Measurements from ENCODE around the gene USP34. TPM values are rescaled to one million over a fixed set of nuclear protein-coding genes. Genes with fewer than 3 reads are reported as not detected.

Gene USP34
- total RNA-seq, 1 donor from 2014 or later, result 108 TPM

- TF ChIP-seq CTCF (IDR thresholded peaks at IDR 0.05), result no peak
- H3K36me3 ChIP-seq, result peaks cover 70% of the 10 kb centered on the region
- H3K4me3 ChIP-seq, result no peak overlapping the region
- ATAC-seq (no peak), DNase-seq (no peak)
- intact Hi-C loops (cut with DNase I), result no loop called here
- H3K27me3 ChIP-seq (ENCODE audit: low read depth), result no peaks in the 10 kb centered on the region
- no peaks in the 10 kb centered on the region for H3K4me1 ChIP-seq
- H3K27ac ChIP-seq, result no peak overlapping the region
- H3K9me3 ChIP-seq, result no peaks in the 10 kb centered on the region
Observed at GRCh38 chr2:61371027-61371426, 99.9 kb downstream of the USP34 start.

GRCh38 chr2:61368687-61369665, 101.9 kb downstream of the USP34 start:
- intact Hi-C loops (cut with DNase I), result no loop called here
- no peaks in the 10 kb centered on the region for H3K4me1 ChIP-seq
- no peak overlapping the region for H3K27ac ChIP-seq
- peaks cover 54% of the 10 kb centered on the region for H3K36me3 ChIP-seq
- no peak for TF ChIP-seq CTCF (IDR thresholded peaks at IDR 0.05)
- ATAC-seq, result no peak
- H3K4me3 ChIP-seq, result no peak overlapping the region
- DNase-seq, result no peak
- no peaks in the 10 kb centered on the region for H3K9me3 ChIP-seq
- H3K27me3 ChIP-seq (ENCODE audit: low read depth), result no peaks in the 10 kb centered on the region

- Histone ChIP-seq H3K9me3 (no peaks in the 10 kb centered on the region), H3K36me3 (peaks cover 42% of the 10 kb centered on the region), H3K4me1 (no peaks in the 10 kb centered on the region), H3K27me3 (ENCODE audit: low read depth) (no peaks in the 10 kb centered on the region), H3K4me3 (no peak overlapping the region), H3K27ac (no peak overlapping the region)
- no peak for TF ChIP-seq CTCF (IDR thresholded peaks at IDR 0.05)
- DNase-seq, result no peak
- intact Hi-C loops (cut with DNase I), result no loop called here
- ATAC-seq, result no peak
Observed at GRCh38 chr2:61367177-61367576, 103.7 kb downstream of the USP34 start.

GRCh38 chr2:61363580-61363979, 107.3 kb downstream of the USP34 start:
- no peak for DNase-seq
- TF ChIP-seq CTCF (IDR thresholded peaks at IDR 0.05), result no peak
- ATAC-seq, result no peak
- Histone ChIP-seq H3K36me3 (peaks cover 20% of the 10 kb centered on the region), H3K9me3 (no peaks in the 10 kb centered on the region), H3K4me1 (peaks cover 7% of the 10 kb centered on the region), H3K27ac (no peak overlapping the region), H3K27me3 (ENCODE audit: low read depth) (no peaks in the 10 kb centered on the region), H3K4me3 (no peak overlapping the region)
- intact Hi-C loops (cut with DNase I), result no loop called here

GRCh38 chr2:61362873-61363272, 108.0 kb downstream of the USP34 start:
- DNase-seq, result no peak
- no peak for TF ChIP-seq CTCF (IDR thresholded peaks at IDR 0.05)
- Histone ChIP-seq H3K4me1 (peaks cover 14% of the 10 kb centered on the region), H3K36me3 (peaks cover 20% of the 10 kb centered on the region), H3K27ac (no peak overlapping the region), H3K27me3 (ENCODE audit: low read depth) (no peaks in the 10 kb centered on the region), H3K4me3 (no peak overlapping the region), H3K9me3 (no peaks in the 10 kb centered on the region)
- ATAC-seq, result no peak
- intact Hi-C loops (cut with DNase I), result no loop called here

All from lower lobe of right lung (tissue), 2 donors.